ENCODE data around the gene GJC1.
"Not testable (repeated sequence)": the region's sequence is repeated elsewhere in the genome, so short reads cannot be mapped to it uniquely, and the experiment has no call there.

GJC1 gene

DNA sequence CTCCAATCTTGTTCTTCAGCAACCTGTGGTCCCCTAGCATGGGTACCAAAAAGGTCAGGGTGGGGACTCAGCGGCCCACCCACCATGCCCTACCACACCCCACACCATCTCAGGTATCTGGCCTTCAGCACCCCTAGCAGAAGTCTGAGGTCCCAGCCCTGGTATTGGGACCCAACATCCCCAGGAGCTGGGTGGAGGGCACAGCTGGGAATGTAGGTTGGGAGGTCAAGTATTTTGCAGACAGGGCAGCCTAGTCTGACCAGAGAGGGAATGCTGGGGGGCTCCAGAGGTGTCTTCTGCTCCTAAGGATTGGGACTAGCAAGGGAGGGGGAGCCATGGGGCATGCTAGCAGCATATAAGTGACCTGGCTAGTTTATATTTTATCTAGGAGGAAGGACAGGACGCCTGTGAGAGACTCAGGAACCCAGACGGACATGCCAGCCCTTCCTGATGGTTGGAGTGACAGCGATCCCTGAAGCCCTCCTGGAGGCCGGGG, 72.1 kb downstream of the GJC1 start:
- DNase-seq = no peak

DNA sequence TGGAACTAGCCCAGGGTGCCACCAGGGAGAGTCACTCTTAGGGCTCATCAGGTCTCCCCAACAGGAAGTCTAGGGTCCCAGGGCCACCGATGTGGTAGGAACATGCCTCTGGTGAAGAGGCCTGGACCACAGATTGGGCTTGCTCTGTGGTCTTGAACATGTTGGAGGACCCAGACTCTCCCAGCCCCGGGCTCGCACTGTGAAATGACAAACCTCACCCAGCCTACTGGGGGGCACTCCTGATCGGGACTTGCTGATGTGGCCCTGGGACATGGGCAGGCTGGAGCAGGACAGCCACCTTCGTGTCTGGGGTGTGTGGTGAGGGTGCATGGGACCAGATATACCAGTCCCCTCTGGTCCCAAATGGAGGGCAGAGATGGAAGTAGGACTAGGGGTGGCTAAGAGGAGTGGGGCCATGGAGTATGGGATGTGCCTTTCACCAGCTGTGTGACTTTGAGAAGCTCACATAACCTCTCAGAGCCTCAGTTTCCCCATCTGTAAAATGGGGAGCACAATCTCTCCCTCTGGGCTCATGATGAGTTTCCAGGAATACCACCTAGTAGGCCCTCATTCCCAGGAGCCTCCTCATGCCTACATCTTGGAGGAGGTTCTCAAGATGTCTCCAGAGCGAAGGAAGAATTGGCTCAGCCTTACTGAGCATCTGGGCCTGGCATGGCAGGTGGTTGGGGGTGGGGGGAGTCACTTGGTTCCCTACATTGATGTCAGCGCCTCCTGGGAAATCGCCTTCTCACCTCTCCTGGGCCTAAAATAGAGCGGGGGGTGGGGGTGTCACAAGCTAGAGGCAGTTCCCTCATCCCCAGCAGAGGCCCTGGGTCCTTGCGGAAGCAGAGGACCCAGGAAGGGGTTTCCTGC, 72.8 kb downstream of the GJC1 start:
- no peak for DNase-seq

DNA sequence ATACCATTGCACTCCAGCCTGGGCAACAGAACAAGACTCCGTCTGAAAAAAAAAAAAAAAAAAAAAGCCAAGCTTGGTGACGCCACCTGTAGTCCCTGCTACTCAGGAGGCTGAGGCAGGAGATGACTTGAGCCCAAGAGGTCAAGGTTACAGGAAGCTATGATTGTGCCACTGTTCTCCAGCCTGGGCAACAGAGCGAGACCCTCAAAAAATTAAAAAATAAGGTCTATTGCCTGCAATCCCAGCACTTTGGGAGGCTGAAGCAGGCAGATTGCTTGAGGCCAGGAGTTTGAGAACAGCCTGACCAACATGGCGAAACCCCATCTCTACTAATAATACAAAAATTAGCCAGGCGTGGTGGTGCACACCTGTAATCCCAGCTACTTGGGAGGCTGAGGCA, 74.9 kb downstream of the GJC1 start:
- DNase-seq = not testable (repeated sequence)

GRCh38 chr17:44754276-44754675, 75.8 kb downstream of the GJC1 start:
- DNase-seq = no peak

DNA sequence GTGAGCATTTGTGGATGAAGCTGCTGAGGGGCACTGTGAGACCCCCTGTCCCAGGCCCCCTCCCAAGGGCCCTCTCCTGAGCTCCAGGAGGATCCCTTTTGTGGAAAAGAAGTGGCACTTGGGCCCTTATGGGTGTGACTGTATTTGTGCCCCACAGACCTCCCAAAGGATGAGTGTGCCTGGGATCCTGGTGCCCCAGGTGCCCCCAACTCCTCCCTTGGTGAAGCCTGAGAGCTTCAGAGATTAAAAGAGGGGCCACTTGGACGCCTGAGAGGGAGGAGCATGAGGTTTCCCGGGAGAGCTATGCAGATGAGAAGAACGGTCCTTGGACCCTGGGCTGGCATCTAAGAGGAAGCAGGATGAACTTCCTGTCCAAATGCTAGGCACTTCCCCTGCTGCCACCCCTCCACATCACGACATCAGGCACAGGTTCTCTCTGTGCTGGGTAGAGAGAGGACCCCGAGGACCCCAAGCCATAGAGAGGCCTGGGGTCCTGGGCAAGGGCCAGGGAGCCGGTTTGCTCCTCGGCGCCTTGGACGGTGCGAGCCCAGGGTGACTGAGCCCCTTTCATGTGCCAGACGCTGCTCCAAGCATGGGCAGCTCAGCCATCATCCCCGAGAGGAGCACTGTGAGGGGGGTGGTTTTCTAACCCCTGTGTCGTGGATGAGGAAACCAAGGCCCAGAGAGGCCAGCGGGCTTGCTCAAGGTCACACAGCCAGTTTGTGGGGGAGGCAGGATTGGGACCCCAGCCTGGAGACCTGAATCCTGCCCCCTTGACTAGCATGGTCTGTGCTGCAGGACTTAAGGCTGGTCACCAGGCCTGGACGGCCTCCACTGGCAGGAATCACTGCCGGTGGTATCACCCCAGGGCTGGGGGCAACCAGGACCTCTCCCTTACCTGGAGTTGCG, 76.9 kb downstream of the GJC1 start:
- no peak for DNase-seq

- no peak for DNase-seq
Measured at GRCh38 chr17:44751806-44752205, 78.3 kb downstream of the GJC1 start.

GRCh38 chr17:44751331-44751730, 78.8 kb downstream of the GJC1 start:
- DNase-seq = no peak

- DNase-seq = no peak
Measured at GRCh38 chr17:44749980-44750318, 80.1 kb downstream of the GJC1 start.

DNA sequence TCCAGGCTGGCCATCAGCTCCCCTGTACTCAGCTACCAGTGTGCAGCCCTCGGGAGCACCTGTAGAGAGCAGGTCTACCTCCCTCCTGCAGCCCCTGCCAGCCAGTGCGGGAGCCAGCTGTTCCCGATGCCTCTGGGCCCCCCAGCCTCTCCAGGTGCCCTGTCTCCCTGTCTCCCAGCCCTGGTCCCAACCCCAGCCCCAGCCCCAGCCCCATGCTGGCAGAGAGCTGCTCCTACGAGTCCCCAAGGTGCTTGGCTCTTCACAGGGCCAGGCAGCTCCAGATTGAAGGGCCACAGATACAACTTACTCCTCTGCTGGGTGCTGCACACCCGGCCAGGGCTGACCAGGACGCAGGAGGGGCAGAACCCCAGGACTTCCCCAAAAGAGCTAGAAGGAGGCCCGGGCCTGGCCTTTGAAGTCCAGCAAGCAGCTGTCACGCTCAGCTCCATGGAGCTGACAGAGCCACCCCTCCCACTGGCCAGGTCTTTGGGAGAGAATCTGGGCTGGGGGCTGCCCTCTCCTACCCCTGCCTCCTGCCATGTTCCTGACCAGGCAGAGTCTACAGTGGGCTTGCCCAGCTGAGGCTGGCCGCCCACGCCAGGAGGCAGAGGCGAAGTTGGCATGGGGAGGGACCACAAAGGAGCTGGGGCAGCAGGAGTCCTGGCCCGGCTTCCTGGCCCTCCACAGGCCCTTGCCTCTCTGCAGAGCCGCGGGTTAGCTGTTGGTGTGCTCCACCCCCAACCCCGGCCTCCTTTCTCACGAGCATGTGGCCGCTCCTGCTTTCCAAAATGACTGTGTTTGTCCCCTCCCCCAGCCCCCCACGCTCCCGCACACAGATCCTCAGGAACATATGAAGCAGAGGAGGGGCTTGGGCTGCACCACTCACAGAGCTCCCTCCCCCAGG, 80.8 kb downstream of the GJC1 start:
- DNase-seq = no peak
